Activated T-helper 17 cell treated with anti-CD3 and anti-CD28 coated beads, Interleukin-2, amount 50 U/mL, for 72 hours (primary cell): ENCODE measurements around the gene RBM12. TPM values are rescaled to one million over a fixed set of nuclear protein-coding genes. Genes with fewer than 3 reads are reported as not detected.

Experiments used
- ATAC-seq: fragments of 150-1000 bp; cut with Tn5 transposase; replicated peaks from 2 replicates; pipeline ENCODE4 v1.10.0; 2021; ENCODE audit warnings: mild to moderate bottlenecking, moderate library complexity
- H3K27ac Mint-ChIP-seq: one replicate; pipeline ENCODE4 v1.8.0; 2022; ENCODE audit warnings: mixed read lengths
- H3K27me3 Mint-ChIP-seq: one replicate; pipeline ENCODE4 v1.8.0; 2022; ENCODE audit warnings: mixed read lengths
- H3K36me3 Mint-ChIP-seq: one replicate; pipeline ENCODE4 v1.8.0; 2022; ENCODE audit warnings: low read depth, mild to moderate bottlenecking, mixed read lengths
- H3K4me1 Mint-ChIP-seq: one replicate; pipeline ENCODE4 v1.8.0; 2022; ENCODE audit warnings: mixed read lengths
- H3K4me3 Mint-ChIP-seq: one replicate; pipeline ENCODE4 v1.8.0; 2022; ENCODE audit warnings: mild to moderate bottlenecking, mixed read lengths
- H3K9me3 Mint-ChIP-seq: one replicate; pipeline ENCODE4 v1.8.0; 2022; ENCODE audit warnings: mixed read lengths
- total RNA-seq, 2 donors: library from RNA; stranded (reverse); gene quantifications; one replicate each; pipeline ENCODE4 v1.2.3, GENCODE V29; 2022

RBM12 gene
- total RNA-seq, 2 donors from 2014 or later = 106 to 116 TPM

DNA sequence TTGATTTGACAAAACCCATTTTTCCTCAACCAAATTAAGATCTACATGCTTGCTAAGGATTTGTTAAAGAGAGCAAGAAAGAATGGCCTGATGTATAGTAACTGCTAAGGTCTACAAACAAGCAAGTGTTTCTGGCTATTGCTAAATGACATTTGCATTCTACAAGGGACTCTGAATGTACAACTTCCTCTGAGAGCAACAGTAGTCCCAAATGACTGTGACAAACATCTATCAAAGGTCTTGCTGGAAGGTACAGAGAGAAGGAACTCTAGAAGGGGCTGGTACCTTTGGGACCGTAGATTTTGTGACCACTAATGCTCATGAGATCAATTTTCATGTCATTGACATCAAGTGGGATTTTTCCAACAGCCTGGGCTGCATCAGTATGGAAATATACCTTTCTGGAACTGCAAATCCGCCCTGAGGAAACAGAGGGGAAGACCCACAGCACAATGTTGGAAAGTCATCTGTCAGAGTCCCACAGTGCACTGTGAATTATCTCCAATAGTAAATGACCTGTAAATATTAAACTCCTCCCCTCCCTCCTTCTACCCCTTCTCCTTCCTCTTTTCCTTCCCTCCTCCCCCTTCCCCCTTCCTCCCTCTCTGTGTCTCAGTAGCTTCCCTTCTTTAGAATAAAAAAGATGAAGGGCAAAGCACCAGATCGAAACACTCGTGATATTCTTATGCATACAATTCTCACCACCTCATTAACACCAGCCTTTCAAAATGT is 15.9 kb upstream of the RBM12 start:
- Mint-ChIP-seq H3K27me3 (no peaks in the 10 kb centered on the region), H3K4me1 (no peaks in the 10 kb centered on the region), H3K4me3 (no peak overlapping the region)

GRCh38 chr20:35674921-35675320 is 10.2 kb upstream of the RBM12 start:
- no peaks in the 10 kb centered on the region for H3K4me1 Mint-ChIP-seq
- no peaks in the 10 kb centered on the region for H3K27me3 Mint-ChIP-seq
- H3K27ac Mint-ChIP-seq = no peak overlapping the region
- H3K9me3 Mint-ChIP-seq = no peaks in the 10 kb centered on the region
- H3K4me3 Mint-ChIP-seq = no peak overlapping the region
- no peak for ATAC-seq
- peaks cover 88% of the 10 kb centered on the region for H3K36me3 Mint-ChIP-seq

More for the DNA sequence above, 15.9 kb upstream of the RBM12 start:
- no peaks in the 10 kb centered on the region for H3K9me3 Mint-ChIP-seq
- no peak for ATAC-seq
- H3K27ac Mint-ChIP-seq = peak overlapping the region; percentile 17
- peaks cover 66% of the 10 kb centered on the region for H3K36me3 Mint-ChIP-seq

GRCh38 chr20:35673884-35674283 is 9.2 kb upstream of the RBM12 start:
- H3K36me3 Mint-ChIP-seq = peaks cover 90% of the 10 kb centered on the region
- no peak overlapping the region for H3K4me3 Mint-ChIP-seq
- H3K27ac Mint-ChIP-seq = no peak overlapping the region
- no peaks in the 10 kb centered on the region for H3K4me1 Mint-ChIP-seq
- H3K27me3 Mint-ChIP-seq = no peaks in the 10 kb centered on the region
- no peaks in the 10 kb centered on the region for H3K9me3 Mint-ChIP-seq
- ATAC-seq = no peak

DNA sequence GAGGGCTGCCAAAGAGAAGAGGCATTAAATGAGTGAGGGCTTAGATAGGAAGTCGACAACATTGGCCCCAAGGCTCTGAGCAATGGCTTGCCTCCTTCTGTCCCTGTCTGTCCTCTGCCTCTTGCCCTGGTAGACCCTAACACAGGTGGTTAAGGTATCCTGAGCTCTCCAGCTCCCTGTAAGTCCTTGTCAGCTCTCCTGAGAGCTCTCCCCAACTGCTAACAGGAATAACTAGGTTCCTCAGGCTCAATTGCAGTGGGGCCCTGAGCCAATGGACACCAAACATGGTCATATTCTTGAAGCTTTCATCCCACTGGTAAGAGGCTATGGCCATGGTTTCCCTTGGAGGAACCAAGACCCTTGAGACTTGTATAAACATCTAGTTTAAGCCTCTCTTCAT is 5.0 kb upstream of the RBM12 start:
- ATAC-seq = no peak
- no peaks in the 10 kb centered on the region for H3K9me3 Mint-ChIP-seq
- no peak overlapping the region for H3K4me3 Mint-ChIP-seq
- no peaks in the 10 kb centered on the region for H3K27me3 Mint-ChIP-seq
- peaks cover 4% of the 10 kb centered on the region for H3K4me1 Mint-ChIP-seq
- H3K36me3 Mint-ChIP-seq = peaks cover 64% of the 10 kb centered on the region
- peak overlapping the region; percentile 16 for H3K27ac Mint-ChIP-seq

- H3K4me3 Mint-ChIP-seq = no peak overlapping the region
- ATAC-seq = no peak
- H3K4me1 Mint-ChIP-seq = peaks cover 4% of the 10 kb centered on the region
- H3K27ac Mint-ChIP-seq = peak overlapping the region; percentile 16
- no peaks in the 10 kb centered on the region for H3K9me3 Mint-ChIP-seq
- H3K36me3 Mint-ChIP-seq = peaks cover 67% of the 10 kb centered on the region
- no peaks in the 10 kb centered on the region for H3K27me3 Mint-ChIP-seq
Observed at GRCh38 chr20:35669221-35669620, 4.5 kb upstream of the RBM12 start.

GRCh38 chr20:35665949-35666288 is 1.2 kb upstream of the RBM12 start:
- H3K36me3 Mint-ChIP-seq = peaks cover 67% of the 10 kb centered on the region
- no peaks in the 10 kb centered on the region for H3K9me3 Mint-ChIP-seq
- no peak overlapping the region for H3K4me3 Mint-ChIP-seq

DNA sequence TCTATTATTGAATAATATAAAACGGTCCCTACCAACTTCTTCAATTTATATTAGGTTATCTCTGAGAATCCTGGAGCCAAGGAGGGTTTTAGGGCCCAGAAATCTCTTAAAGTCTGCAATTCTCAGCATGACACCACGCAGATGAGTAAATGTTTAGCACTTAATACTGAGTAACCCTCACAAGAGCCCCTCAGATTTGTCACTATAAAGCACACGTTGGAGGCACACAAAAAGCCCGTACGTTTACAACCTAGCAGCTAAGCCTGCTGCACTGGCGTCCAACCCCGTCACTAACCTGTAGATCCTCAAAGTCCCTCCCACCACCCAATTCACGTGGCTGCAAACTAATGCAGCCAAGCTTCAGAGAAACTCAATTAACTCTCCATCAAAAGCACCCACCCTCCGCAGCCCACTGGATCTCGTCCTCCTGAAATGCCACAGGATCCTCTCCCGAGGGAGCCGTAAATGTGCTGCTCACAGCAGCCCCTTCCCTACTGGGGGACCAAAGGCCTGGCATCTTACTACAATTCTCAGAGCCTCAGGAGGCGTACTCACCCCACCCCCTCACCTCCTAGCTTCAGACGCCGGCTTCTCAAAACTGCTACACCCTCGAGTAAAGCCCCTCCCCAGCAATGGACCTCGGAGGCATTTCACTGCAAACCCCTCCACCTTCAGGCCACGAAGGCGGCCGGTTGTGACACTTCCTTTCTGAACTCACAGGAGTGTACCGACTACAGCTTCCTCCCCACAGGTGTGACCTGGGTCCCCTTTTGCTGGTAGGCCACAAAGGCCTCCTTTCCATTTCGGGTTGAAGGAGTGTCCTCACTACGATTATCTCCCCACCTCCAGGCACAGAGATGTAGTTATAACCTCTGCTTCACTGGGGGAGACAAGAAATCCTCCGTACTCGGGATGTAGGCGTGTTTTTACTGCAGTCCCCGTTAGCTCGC is 909 bp downstream of the RBM12 start:
- Mint-ChIP-seq H3K4me1 (peaks cover 43% of the 10 kb centered on the region), H3K4me3 (peak overlapping the region; percentile 90), H3K27me3 (no peaks in the 10 kb centered on the region), H3K9me3 (no peaks in the 10 kb centered on the region), H3K36me3 (peaks cover 63% of the 10 kb centered on the region), H3K27ac (peak overlapping the region; percentile 87)
- ATAC-seq = peak; percentile 25

More at GRCh38 chr20:35665949-35666288, 1.2 kb upstream of the RBM12 start:
- no peak overlapping the region for H3K27ac Mint-ChIP-seq
- no peaks in the 10 kb centered on the region for H3K27me3 Mint-ChIP-seq
- no peak for ATAC-seq
- peaks cover 27% of the 10 kb centered on the region for H3K4me1 Mint-ChIP-seq

GRCh38 chr20:35662551-35662950 is 2.1 kb downstream of the RBM12 start:
- H3K4me1 Mint-ChIP-seq = peaks cover 46% of the 10 kb centered on the region
- peak; percentile 15 for ATAC-seq

GRCh38 chr20:35661908-35662307 is 2.8 kb downstream of the RBM12 start:
- ATAC-seq = no peak
- Mint-ChIP-seq H3K36me3 (peaks cover 73% of the 10 kb centered on the region), H3K4me3 (peak overlapping the region; percentile 90), H3K27me3 (no peaks in the 10 kb centered on the region), H3K4me1 (peaks cover 52% of the 10 kb centered on the region), H3K27ac (peak overlapping the region; percentile 87), H3K9me3 (no peaks in the 10 kb centered on the region)

More at GRCh38 chr20:35662551-35662950, 2.1 kb downstream of the RBM12 start:
- Mint-ChIP-seq H3K36me3 (peaks cover 67% of the 10 kb centered on the region), H3K9me3 (no peaks in the 10 kb centered on the region), H3K27ac (peak overlapping the region; percentile 87), H3K27me3 (no peaks in the 10 kb centered on the region), H3K4me3 (peak overlapping the region; percentile 90)

GRCh38 chr20:35661053-35661452 is 3.6 kb downstream of the RBM12 start:
- Mint-ChIP-seq H3K9me3 (no peaks in the 10 kb centered on the region), H3K4me3 (peak overlapping the region; percentile 90)
- peak; percentile 50 for ATAC-seq

GRCh38 chr20:35660122-35660937 is 4.4 kb downstream of the RBM12 start:
- H3K27me3 Mint-ChIP-seq = no peaks in the 10 kb centered on the region
- H3K36me3 Mint-ChIP-seq = peaks cover 79% of the 10 kb centered on the region
- H3K27ac Mint-ChIP-seq = peak overlapping the region; percentile 87
- H3K9me3 Mint-ChIP-seq = no peaks in the 10 kb centered on the region
- H3K4me3 Mint-ChIP-seq = peak overlapping the region; percentile 90
- H3K4me1 Mint-ChIP-seq = peaks cover 52% of the 10 kb centered on the region
- ATAC-seq = peak; percentile 67

More at GRCh38 chr20:35661053-35661452, 3.6 kb downstream of the RBM12 start:
- peaks cover 79% of the 10 kb centered on the region for H3K36me3 Mint-ChIP-seq
- H3K27ac Mint-ChIP-seq = peak overlapping the region; percentile 87
- no peaks in the 10 kb centered on the region for H3K27me3 Mint-ChIP-seq
- peaks cover 52% of the 10 kb centered on the region for H3K4me1 Mint-ChIP-seq

- Mint-ChIP-seq H3K27me3 (no peaks in the 10 kb centered on the region), H3K4me1 (peaks cover 35% of the 10 kb centered on the region), H3K9me3 (no peaks in the 10 kb centered on the region), H3K36me3 (peaks cover 52% of the 10 kb centered on the region), H3K27ac (peak overlapping the region; percentile 74), H3K4me3 (peak overlapping the region; percentile 57)
- ATAC-seq = no peak
Observed at GRCh38 chr20:35657271-35657670, 7.4 kb downstream of the RBM12 start.

- no peak overlapping the region for H3K4me3 Mint-ChIP-seq
- H3K27me3 Mint-ChIP-seq = no peaks in the 10 kb centered on the region
- no peak overlapping the region for H3K27ac Mint-ChIP-seq
- ATAC-seq = no peak
- peaks cover 27% of the 10 kb centered on the region for H3K4me1 Mint-ChIP-seq
- H3K9me3 Mint-ChIP-seq = no peaks in the 10 kb centered on the region
- peaks cover 30% of the 10 kb centered on the region for H3K36me3 Mint-ChIP-seq
Observed at GRCh38 chr20:35654415-35654814, 10.3 kb downstream of the RBM12 start.

GRCh38 chr20:35653893-35654292 is 10.8 kb downstream of the RBM12 start:
- H3K4me3 Mint-ChIP-seq = no peak overlapping the region
- H3K27ac Mint-ChIP-seq = no peak overlapping the region
- no peaks in the 10 kb centered on the region for H3K27me3 Mint-ChIP-seq
- peaks cover 25% of the 10 kb centered on the region for H3K4me1 Mint-ChIP-seq
- peaks cover 25% of the 10 kb centered on the region for H3K36me3 Mint-ChIP-seq
- no peak for ATAC-seq
- H3K9me3 Mint-ChIP-seq = no peaks in the 10 kb centered on the region
